Testis (tissue), 3 donors: Measurements from ENCODE around the gene DUSP19. TPM values are rescaled to one million over a fixed set of nuclear protein-coding genes. Genes with fewer than 3 reads are reported as not detected.

Experiments used
- DNase-seq: peaks from one replicate; pipeline ENCODE4 v3.0.0-alpha.2; 2019
- H3K27ac ChIP-seq, 2 donors: fragments of 200-600 bp; sonication (generic); one replicate each; pipeline ENCODE4 v1.5.1; 2019
- H3K27me3 ChIP-seq: fragments of 200-600 bp; sonication (generic); one replicate; pipeline ENCODE4 v1.5.1; 2019
- H3K36me3 ChIP-seq: fragments of 200-600 bp; sonication (generic); one replicate; pipeline ENCODE4 v1.5.1; 2017; ENCODE audit warnings: low read depth; ENCODE audit errors: missing control alignments
- H3K4me1 ChIP-seq: fragments of 200-600 bp; sonication (generic); one replicate; pipeline ENCODE4 v1.5.1; 2019
- H3K4me3 ChIP-seq, 2 donors: fragments of 200-600 bp; sonication (generic); one replicate each; pipeline ENCODE4 v1.5.1; 2017 to 2019
- H3K9me3 ChIP-seq: fragments of 200-600 bp; sonication (generic); one replicate; pipeline ENCODE4 v1.5.1; 2017
- POLR2A ChIP-seq: fragments of 450-650 bp; IDR thresholded peaks from one replicate; pipeline ENCODE4 v1.6.1; 2017; ENCODE audit warnings: antibody characterized with exemption, mild to moderate bottlenecking, moderate library complexity
- WGBS, 2 donors: methylation state at CpG; one replicate each; pipeline ENCODE4 v1.1.5; 2018; 5-methylcytosine and 5-hydroxymethylcytosine counted together
- intact Hi-C: fragments of 100-400 bp; cut with DNase I; formaldehyde crosslinking; loops from one replicate; pipeline ENCODE4 v1.15.1; 2023; ENCODE audit warnings: low total_unique reads
- polyA plus RNA-seq: library from polyadenylated mRNA; stranded (reverse); fragments of 350-450 nt; fragmentation: Illumina TruSeq; extraction: RNeasy Lipid Tissue Mini Kit (QIAGEN cat#74804); gene quantifications from one replicate; pipeline ENCODE4 v1.2.3, GENCODE V29; 2014; ENCODE audit warnings: low read depth, low replicate concordance; ENCODE audit not compliant: insufficient read depth
- small RNA-seq, 2 donors: library from RNA; depleted of rRNA; stranded (forward); fragments of <200 nt; gene quantifications; one replicate each; pipeline ENCODE3, GENCODE V24; 2016
- total RNA-seq, 2 donors: library from RNA; depleted of rRNA; stranded (reverse); fragments of >200 nt; gene quantifications; one replicate each; pipeline ENCODE4 v1.2.3, GENCODE V29; 2016
- TF ChIP-seq, protein P1 (sequence below), 3 experiments: fragments of 450-650 bp in 2 of 3; fragments of 200-600 bp in 1 of 3; sonication (generic) in 1 of 3; IDR thresholded peaks; one replicate each; pipeline ENCODE4 v1.5.1; 2016 to 2019; ENCODE audit warnings: antibody characterized with exemption in 3 of 3, mild to moderate bottlenecking in 2 of 3, moderate library complexity in 1 of 3

The DUSP19 gene
- total and polyA plus RNA-seq, 3 donors from 2014 or later, result 3.8 to 4.5 (median 4.3) TPM

DNA sequence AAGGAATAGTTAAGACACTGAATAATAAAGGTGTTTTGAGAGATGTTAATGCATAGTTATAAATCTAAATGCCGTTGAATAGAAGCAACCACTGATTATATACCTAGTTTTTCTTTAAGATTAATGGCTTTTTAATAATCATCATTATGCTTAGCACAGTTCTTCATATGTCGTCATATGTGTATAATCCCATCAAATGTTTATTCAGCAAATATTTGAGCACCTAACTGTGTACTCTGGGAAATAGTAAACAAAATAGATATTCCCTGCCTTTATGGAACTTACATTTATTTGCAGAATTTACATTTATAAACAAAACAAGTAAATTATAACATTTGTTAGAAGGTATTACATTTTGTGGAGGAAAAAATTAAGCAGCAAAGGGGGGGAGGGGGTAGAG lies 55.5 kb downstream of the DUSP19 start:
- intact Hi-C loops, result no loop called here
- 70 to 93% methylated on average over 2 of the region's 2 CpGs for whole genome bisulfite sequencing, 2 donors
- H3K4me3 ChIP-seq, result no peak overlapping the region
- no peaks in the 10 kb centered on the region for H3K27me3 ChIP-seq
- H3K36me3 ChIP-seq, result no peaks in the 10 kb centered on the region
- TF ChIP-seq, protein P1, sequence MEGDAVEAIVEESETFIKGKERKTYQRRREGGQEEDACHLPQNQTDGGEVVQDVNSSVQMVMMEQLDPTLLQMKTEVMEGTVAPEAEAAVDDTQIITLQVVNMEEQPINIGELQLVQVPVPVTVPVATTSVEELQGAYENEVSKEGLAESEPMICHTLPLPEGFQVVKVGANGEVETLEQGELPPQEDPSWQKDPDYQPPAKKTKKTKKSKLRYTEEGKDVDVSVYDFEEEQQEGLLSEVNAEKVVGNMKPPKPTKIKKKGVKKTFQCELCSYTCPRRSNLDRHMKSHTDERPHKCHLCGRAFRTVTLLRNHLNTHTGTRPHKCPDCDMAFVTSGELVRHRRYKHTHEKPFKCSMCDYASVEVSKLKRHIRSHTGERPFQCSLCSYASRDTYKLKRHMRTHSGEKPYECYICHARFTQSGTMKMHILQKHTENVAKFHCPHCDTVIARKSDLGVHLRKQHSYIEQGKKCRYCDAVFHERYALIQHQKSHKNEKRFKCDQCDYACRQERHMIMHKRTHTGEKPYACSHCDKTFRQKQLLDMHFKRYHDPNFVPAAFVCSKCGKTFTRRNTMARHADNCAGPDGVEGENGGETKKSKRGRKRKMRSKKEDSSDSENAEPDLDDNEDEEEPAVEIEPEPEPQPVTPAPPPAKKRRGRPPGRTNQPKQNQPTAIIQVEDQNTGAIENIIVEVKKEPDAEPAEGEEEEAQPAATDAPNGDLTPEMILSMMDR (IDR thresholded peaks at IDR 0.05), result no peak
- TF ChIP-seq POLR2A, result no peak
- no peak overlapping the region for H3K27ac ChIP-seq
- no peaks in the 10 kb centered on the region for H3K4me1 ChIP-seq
- no peaks in the 10 kb centered on the region for H3K9me3 ChIP-seq
- no peak for DNase-seq

DNA sequence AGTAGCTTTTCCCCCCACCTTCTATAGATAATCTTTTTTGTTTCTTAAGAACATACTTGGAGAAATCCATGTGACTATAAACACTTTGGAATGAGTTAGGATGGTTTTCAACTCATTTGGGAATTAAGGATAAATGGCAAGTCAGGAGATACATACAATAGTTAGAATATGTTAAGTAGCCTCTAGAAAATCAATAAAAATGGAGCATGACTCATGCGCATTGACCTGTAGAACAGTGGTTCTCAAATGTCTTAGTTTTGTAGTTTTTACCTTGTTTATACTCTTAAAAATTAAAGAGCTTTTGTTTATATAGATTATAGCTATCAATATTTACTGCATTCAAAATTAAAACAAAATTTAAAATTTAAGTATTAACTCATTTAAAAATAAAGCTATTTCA lies 70.4 kb downstream of the DUSP19 start:
- no peaks in the 10 kb centered on the region for H3K36me3 ChIP-seq
- WGBS, 2 donors, result 94 to 96% methylated on average over 1 of the region's 1 CpG
- intact Hi-C loops, result no loop called here
- TF ChIP-seq, protein P1 (IDR thresholded peaks at IDR 0.05), result no peak
- no peak for TF ChIP-seq POLR2A
- H3K9me3 ChIP-seq, result no peaks in the 10 kb centered on the region
- no peaks in the 10 kb centered on the region for H3K27me3 ChIP-seq
- no peak overlapping the region for H3K27ac ChIP-seq
- no peak for DNase-seq
- no peaks in the 10 kb centered on the region for H3K4me1 ChIP-seq
- no peak overlapping the region for H3K4me3 ChIP-seq

DNA sequence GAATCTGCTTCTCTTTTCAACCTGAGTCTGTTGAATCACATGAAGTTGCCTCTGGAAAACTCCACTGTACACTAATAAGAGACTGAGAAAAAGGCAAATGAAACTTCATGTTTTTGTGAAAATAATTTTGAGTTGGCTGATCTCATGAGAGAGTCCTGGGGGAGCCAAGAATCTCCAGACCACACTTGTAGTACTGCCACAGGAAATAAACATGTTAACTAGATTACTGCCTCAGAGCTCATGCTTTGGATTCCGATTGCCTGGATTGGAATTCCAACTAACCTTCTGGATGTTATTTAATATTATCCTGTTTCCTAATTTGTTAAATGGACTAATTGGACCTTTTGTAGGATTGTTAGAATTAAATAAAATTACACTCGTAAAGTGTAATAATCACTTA lies 70.9 kb downstream of the DUSP19 start:
- no peaks in the 10 kb centered on the region for H3K27me3 ChIP-seq
- H3K4me3 ChIP-seq, result no peak overlapping the region
- TF ChIP-seq, protein P1 (IDR thresholded peaks at IDR 0.05), result no peak
- TF ChIP-seq POLR2A, result no peak
- no peaks in the 10 kb centered on the region for H3K36me3 ChIP-seq
- H3K9me3 ChIP-seq, result no peaks in the 10 kb centered on the region
- H3K4me1 ChIP-seq, result no peaks in the 10 kb centered on the region
- no peak overlapping the region for H3K27ac ChIP-seq
- DNase-seq, result peak; percentile 18
- 66 to 73% methylated on average over 2 of the region's 2 CpGs for WGBS, 2 donors
- intact Hi-C loops, result no loop called here

Small RNAs within 50 kb of the gene (small RNA-seq; reads per million reads assigned to genes)
- 0 reads per million in 2 donors for gene RF00599

Other genes with a start within 250 kb of the DUSP19 start
- 10 to 100 TPM in 1 of 2 donors, 1 to 10 TPM in 1; 8.4 to 25.9 TPM for gene FRZB, start 212.1 kb upstream of the DUSP19 start, total RNA-seq
- 21.3 TPM for gene FRZB, start 212.1 kb upstream of the DUSP19 start, polyA plus RNA-seq
- 100 to 1,000 TPM in 1 of 2 donors, 10 to 100 TPM in 1; 82.9 to 110 TPM for gene NCKAP1, start 40.3 kb upstream of the DUSP19 start, total RNA-seq
- 59.6 TPM for gene NCKAP1, start 40.3 kb upstream of the DUSP19 start, polyA plus RNA-seq
- gene NUP35, start 45.7 kb downstream of the DUSP19 start, total RNA-seq, result 10 to 100 TPM; 29.9 to 54.8 TPM
- 35.9 TPM for gene NUP35, start 45.7 kb downstream of the DUSP19 start, polyA plus RNA-seq